Measurements from ENCODE around the gene TLDC2.
"Not testable (repeated sequence)": the region's sequence is repeated elsewhere in the genome, so short reads cannot be mapped to it uniquely, and the experiment has no call there.

The TLDC2 gene

DNA sequence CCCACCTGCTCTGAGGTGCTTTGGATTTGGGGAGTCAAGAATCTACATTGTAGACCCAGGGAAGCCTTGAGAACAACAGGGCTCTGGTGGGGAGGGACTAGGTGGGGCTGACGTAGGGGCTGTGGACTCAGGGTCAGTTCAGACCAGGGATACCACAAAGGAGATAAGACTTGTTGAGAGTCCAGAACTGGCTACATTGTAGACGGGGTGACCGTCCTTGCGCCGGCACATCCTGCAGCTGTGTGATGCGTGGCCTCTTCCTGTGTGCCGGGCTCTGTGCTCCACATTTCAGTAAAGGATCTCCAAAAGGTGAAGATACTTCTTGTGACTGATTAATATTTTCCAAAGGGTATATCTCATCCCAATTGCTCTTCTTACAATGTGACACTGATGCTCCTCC, 9.8 kb upstream of the TLDC2 start:
- Histone ChIP-seq H3K27me3 (ENCODE audit: control insufficient read depth in 5 of 5, insufficient read depth in 4 of 5, low read length in 5 of 5) (peaks cover 0 to 3% (median 0%) of the 10 kb centered on the region in 5 donors), H3K36me3 (ENCODE audit: control insufficient read depth in 5 of 5, insufficient read depth in 5 of 5, low read length in 5 of 5) (no peaks in the 10 kb centered on the region), H3K27ac (ENCODE audit: low read depth, low read length) (no peak overlapping the region), H3K4me1 (ENCODE audit: control insufficient read depth in 5 of 5, insufficient read depth in 5 of 5, low read length in 5 of 5) (peaks cover 8 to 35% (median 22%) of the 10 kb centered on the region in 5 donors), H3K9ac (ENCODE audit: low read length in 5 of 5) (no peak overlapping the region), H3K4me3 (ENCODE audit: low read depth in 1 of 5, low read length in 5 of 5) (no peak overlapping the region), H3K9me3 (ENCODE audit: control insufficient read depth in 5 of 5, low read length in 5 of 5) (no peaks in the 10 kb centered on the region)

DNA sequence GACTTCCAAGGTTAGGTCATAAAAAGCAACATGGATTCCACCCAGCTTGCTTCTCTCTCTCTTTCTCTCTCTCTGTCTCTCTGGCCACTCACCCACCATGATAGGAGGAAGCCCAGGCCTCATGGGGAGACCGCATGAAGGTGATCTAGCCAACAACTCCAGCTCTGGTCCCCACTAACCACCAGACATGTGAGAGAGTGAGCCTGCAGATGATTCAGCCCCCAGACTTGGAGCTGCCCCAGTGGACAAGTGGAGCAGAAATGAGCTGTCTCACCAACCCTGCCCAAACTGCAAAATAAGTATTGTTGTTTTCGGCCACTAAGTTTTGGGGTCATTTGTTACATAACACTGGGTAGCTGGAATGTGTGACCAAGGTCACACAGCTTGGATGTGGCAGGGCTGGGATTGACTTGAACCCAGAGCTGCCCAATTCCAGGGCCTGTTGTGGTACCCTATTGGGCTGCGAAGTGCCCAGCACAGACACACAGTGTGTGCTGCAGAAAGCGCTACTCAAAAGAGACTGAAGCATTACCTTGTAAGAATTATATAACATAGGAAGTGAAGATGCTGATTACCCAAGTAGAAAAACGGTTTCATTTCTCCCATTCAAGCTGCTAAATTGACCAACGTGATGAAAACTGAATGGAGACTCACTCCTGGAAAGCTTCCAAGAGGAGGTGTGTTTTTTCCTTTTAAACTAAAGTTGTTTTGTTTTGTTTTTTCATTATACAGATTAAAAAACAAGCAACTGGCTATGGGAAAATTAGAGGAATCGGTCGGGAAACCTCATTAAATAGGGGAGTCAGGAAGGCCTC, 9.1 kb upstream of the TLDC2 start:
- Histone ChIP-seq H3K27ac (ENCODE audit: low read depth, low read length) (no peak overlapping the region), H3K4me1 (ENCODE audit: control insufficient read depth in 5 of 5, insufficient read depth in 5 of 5, low read length in 5 of 5) (peaks cover 1 to 28% (median 15%) of the 10 kb centered on the region in 5 donors), H3K36me3 (ENCODE audit: control insufficient read depth in 5 of 5, insufficient read depth in 5 of 5, low read length in 5 of 5) (no peaks in the 10 kb centered on the region), H3K9me3 (ENCODE audit: control insufficient read depth in 5 of 5, low read length in 5 of 5) (no peaks in the 10 kb centered on the region), H3K27me3 (ENCODE audit: control insufficient read depth in 5 of 5, insufficient read depth in 4 of 5, low read length in 5 of 5) (peaks cover 0 to 1% (median 0%) of the 10 kb centered on the region in 5 donors), H3K9ac (ENCODE audit: low read length in 5 of 5) (no peak overlapping the region), H3K4me3 (ENCODE audit: low read depth in 1 of 5, low read length in 5 of 5) (no peak overlapping the region)

DNA sequence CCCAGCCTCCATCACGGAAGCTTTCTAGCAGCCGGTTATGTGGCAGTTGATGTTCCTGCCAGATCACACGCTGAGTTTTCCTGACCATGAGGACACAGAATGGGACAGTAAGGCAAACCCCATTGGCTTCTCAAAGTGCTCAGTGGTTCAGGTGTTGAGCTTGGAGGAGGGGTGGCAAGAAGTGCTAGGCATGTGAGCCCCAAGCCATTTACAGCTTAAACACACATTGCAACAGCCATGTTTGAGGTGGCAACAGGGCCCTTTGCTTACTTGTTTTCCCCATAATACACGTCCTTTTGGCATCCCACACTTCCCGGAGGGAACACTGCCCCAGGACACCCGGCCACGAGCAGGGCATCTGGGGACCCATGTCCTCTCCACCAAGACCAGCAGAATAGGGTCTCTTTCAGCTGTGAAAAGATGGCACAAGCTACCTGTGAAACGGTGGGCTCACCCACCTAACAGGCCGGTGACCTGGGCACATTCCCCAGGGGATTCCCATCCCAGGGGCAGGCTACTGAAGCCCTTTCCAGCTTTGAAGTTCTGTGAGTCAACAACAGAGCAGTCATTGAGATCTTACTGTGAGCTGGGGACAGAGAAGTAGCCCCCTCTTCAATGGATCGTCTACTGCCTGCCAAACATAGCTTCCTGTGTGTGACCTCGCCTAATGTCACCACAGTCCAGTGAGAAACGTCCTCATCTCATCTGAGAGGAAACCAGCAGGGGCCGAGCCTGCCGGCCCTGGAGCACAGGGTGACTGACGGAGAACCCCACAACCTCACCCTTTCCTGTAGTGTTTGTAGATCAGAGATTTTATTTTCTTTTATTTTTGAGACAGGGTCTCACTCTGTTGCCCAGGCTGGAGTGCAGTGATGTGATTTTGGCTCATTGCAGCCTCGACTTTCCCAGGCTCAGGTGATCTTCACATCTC, 4.0 kb upstream of the TLDC2 start:
- no peak overlapping the region for H3K27ac ChIP-seq (ENCODE audit: low read depth, low read length)
- no peaks in the 10 kb centered on the region for H3K9me3 ChIP-seq (ENCODE audit: control insufficient read depth in 5 of 5, low read length in 5 of 5)

GRCh38 chr20:36872852-36873251, 3.1 kb upstream of the TLDC2 start:
- Histone ChIP-seq H3K9me3 (ENCODE audit: control insufficient read depth in 5 of 5, low read length in 5 of 5) (no peaks in the 10 kb centered on the region), H3K27ac (ENCODE audit: low read depth, low read length) (no peak overlapping the region), H3K9ac (ENCODE audit: low read length in 5 of 5) (no peak overlapping the region), H3K27me3 (ENCODE audit: control insufficient read depth in 5 of 5, insufficient read depth in 4 of 5, low read length in 5 of 5) (no peaks in the 10 kb centered on the region), H3K4me3 (ENCODE audit: low read depth in 1 of 5, low read length in 5 of 5) (no peak overlapping the region), H3K36me3 (ENCODE audit: control insufficient read depth in 5 of 5, insufficient read depth in 5 of 5, low read length in 5 of 5) (peaks cover 0 to 2% (median 0%) of the 10 kb centered on the region in 5 donors), H3K4me1 (ENCODE audit: control insufficient read depth in 5 of 5, insufficient read depth in 5 of 5, low read length in 5 of 5) (peaks cover 0 to 5% (median 4%) of the 10 kb centered on the region in 5 donors)

More for the DNA sequence above, 4.0 kb upstream of the TLDC2 start:
- H3K4me1 ChIP-seq (ENCODE audit: control insufficient read depth in 5 of 5, insufficient read depth in 5 of 5, low read length in 5 of 5), result peaks cover 0 to 10% (median 4%) of the 10 kb centered on the region in 5 donors
- H3K9ac ChIP-seq (ENCODE audit: low read length in 5 of 5), result peak overlapping the region in 1 of 5 donors; percentile 26
- no peak overlapping the region for H3K4me3 ChIP-seq (ENCODE audit: low read depth in 1 of 5, low read length in 5 of 5)
- peaks cover 0 to 2% (median 0%) of the 10 kb centered on the region in 5 donors for H3K36me3 ChIP-seq (ENCODE audit: control insufficient read depth in 5 of 5, insufficient read depth in 5 of 5, low read length in 5 of 5)
- H3K27me3 ChIP-seq (ENCODE audit: control insufficient read depth in 5 of 5, insufficient read depth in 4 of 5, low read length in 5 of 5), result no peaks in the 10 kb centered on the region

DNA sequence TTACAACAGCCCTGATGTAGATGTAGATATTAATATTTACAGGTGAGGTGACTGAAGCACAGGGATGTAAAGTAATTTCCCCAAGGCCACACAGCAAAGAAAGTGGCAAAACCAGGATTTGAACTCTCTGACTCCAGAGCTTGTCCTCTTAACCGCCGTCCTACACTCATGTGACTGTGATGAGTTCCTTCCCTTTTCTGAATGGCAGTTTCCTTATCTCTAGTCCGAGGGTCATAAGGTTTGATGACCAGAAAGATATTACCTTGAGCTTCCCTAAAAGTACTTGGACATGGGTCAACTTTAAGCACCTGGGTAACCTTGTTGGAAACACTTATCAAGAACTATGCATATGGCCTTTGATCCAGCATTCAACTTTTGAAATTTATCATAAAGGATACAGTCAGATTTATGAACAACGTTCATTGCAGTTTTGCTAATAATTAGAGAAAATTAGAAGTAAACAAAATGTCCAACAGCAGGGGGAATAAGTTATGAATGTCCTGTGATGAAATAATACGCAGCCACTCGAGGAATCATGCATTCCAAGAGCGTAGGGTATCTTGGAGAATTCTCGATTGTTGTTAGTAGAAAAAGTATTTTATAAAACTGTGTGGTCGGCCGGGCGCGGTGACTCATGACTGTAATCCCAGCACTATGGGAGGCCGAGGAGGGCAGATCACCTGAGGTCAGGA, 2.3 kb upstream of the TLDC2 start:
- H3K4me1 ChIP-seq (ENCODE audit: control insufficient read depth in 5 of 5, insufficient read depth in 5 of 5, low read length in 5 of 5), result peaks cover 0 to 5% (median 4%) of the 10 kb centered on the region in 5 donors
- H3K4me3 ChIP-seq (ENCODE audit: low read depth in 1 of 5, low read length in 5 of 5), result no peak overlapping the region
- peaks cover 0 to 2% (median 0%) of the 10 kb centered on the region in 5 donors for H3K36me3 ChIP-seq (ENCODE audit: control insufficient read depth in 5 of 5, insufficient read depth in 5 of 5, low read length in 5 of 5)
- no peak overlapping the region for H3K9ac ChIP-seq (ENCODE audit: low read length in 5 of 5)
- no peaks in the 10 kb centered on the region for H3K9me3 ChIP-seq (ENCODE audit: control insufficient read depth in 5 of 5, low read length in 5 of 5)
- H3K27me3 ChIP-seq (ENCODE audit: control insufficient read depth in 5 of 5, insufficient read depth in 4 of 5, low read length in 5 of 5), result no peaks in the 10 kb centered on the region
- H3K27ac ChIP-seq (ENCODE audit: low read depth, low read length), result no peak overlapping the region

GRCh38 chr20:36875093-36875492, 845 bp upstream of the TLDC2 start:
- H3K4me1 ChIP-seq (ENCODE audit: control insufficient read depth in 5 of 5, insufficient read depth in 5 of 5, low read length in 5 of 5); H3K36me3 ChIP-seq (ENCODE audit: control insufficient read depth in 5 of 5, insufficient read depth in 5 of 5, low read length in 5 of 5); H3K9me3 ChIP-seq (ENCODE audit: control insufficient read depth in 5 of 5, low read length in 5 of 5); H3K27ac ChIP-seq (ENCODE audit: low read depth, low read length); H3K9ac ChIP-seq (ENCODE audit: low read length in 5 of 5); H3K27me3 ChIP-seq (ENCODE audit: control insufficient read depth in 5 of 5, insufficient read depth in 4 of 5, low read length in 5 of 5); H3K4me3 ChIP-seq (ENCODE audit: low read depth in 1 of 5, low read length in 5 of 5): not testable (repeated sequence)

GRCh38 chr20:36876473-36876833, 515 bp downstream of the TLDC2 start:
- H3K9me3 ChIP-seq (ENCODE audit: control insufficient read depth in 5 of 5, low read length in 5 of 5), result no peaks in the 10 kb centered on the region
- H3K27ac ChIP-seq (ENCODE audit: low read depth, low read length), result no peak overlapping the region
- no peak overlapping the region for H3K4me3 ChIP-seq (ENCODE audit: low read depth in 1 of 5, low read length in 5 of 5)
- H3K27me3 ChIP-seq (ENCODE audit: control insufficient read depth in 5 of 5, insufficient read depth in 4 of 5, low read length in 5 of 5), result no peaks in the 10 kb centered on the region
- peaks cover 0 to 2% (median 0%) of the 10 kb centered on the region in 5 donors for H3K36me3 ChIP-seq (ENCODE audit: control insufficient read depth in 5 of 5, insufficient read depth in 5 of 5, low read length in 5 of 5)
- peaks cover 0 to 5% (median 4%) of the 10 kb centered on the region in 5 donors for H3K4me1 ChIP-seq (ENCODE audit: control insufficient read depth in 5 of 5, insufficient read depth in 5 of 5, low read length in 5 of 5)
- H3K9ac ChIP-seq (ENCODE audit: low read length in 5 of 5), result no peak overlapping the region

DNA sequence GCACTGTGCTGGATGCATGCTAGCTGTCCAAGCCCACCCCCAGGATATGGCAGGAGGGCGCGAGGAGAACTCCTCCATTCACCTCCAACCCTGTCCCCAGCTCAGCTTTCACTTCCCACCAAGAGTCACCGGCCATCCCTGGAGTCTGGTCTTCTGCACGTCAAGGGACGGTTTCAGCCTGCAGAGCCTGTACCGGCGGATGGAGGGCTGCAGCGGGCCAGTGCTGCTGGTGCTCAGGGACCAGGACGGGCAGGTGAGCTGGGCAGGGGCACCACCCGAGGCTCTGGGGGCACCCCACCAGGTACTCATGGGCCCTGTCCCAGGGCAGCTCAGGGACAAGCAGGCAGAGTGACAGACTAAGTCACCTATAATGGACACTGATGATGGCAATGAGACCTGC, 3.0 kb downstream of the TLDC2 start:
- H3K9ac ChIP-seq (ENCODE audit: low read length in 5 of 5), result no peak overlapping the region
- no peaks in the 10 kb centered on the region for H3K27me3 ChIP-seq (ENCODE audit: control insufficient read depth in 5 of 5, insufficient read depth in 4 of 5, low read length in 5 of 5)
- H3K9me3 ChIP-seq (ENCODE audit: control insufficient read depth in 5 of 5, low read length in 5 of 5), result no peaks in the 10 kb centered on the region

GRCh38 chr20:36880741-36881250, 4.9 kb downstream of the TLDC2 start:
- peaks cover 0 to 3% (median 0%) of the 10 kb centered on the region in 5 donors for H3K9me3 ChIP-seq (ENCODE audit: control insufficient read depth in 5 of 5, low read length in 5 of 5)
- no peaks in the 10 kb centered on the region for H3K27me3 ChIP-seq (ENCODE audit: control insufficient read depth in 5 of 5, insufficient read depth in 4 of 5, low read length in 5 of 5)
- peaks cover 0 to 3% (median 2%) of the 10 kb centered on the region in 5 donors for H3K4me1 ChIP-seq (ENCODE audit: control insufficient read depth in 5 of 5, insufficient read depth in 5 of 5, low read length in 5 of 5)
- no peak overlapping the region for H3K4me3 ChIP-seq (ENCODE audit: low read depth in 1 of 5, low read length in 5 of 5)
- no peak overlapping the region for H3K27ac ChIP-seq (ENCODE audit: low read depth, low read length)
- peaks cover 0 to 2% (median 0%) of the 10 kb centered on the region in 5 donors for H3K36me3 ChIP-seq (ENCODE audit: control insufficient read depth in 5 of 5, insufficient read depth in 5 of 5, low read length in 5 of 5)
- no peak overlapping the region for H3K9ac ChIP-seq (ENCODE audit: low read length in 5 of 5)

More for the DNA sequence above, 3.0 kb downstream of the TLDC2 start:
- Histone ChIP-seq H3K27ac (ENCODE audit: low read depth, low read length) (no peak overlapping the region), H3K4me1 (ENCODE audit: control insufficient read depth in 5 of 5, insufficient read depth in 5 of 5, low read length in 5 of 5) (peaks cover 0 to 1% (median 0%) of the 10 kb centered on the region in 5 donors), H3K36me3 (ENCODE audit: control insufficient read depth in 5 of 5, insufficient read depth in 5 of 5, low read length in 5 of 5) (peaks cover 0 to 2% (median 0%) of the 10 kb centered on the region in 5 donors), H3K4me3 (ENCODE audit: low read depth in 1 of 5, low read length in 5 of 5) (no peak overlapping the region)

All from subcutaneous abdominal adipose tissue (tissue), 5 donors.